OCI-LY7 (cell line): ENCODE data around the gene ZNF280D.

ENCODE experiments used
- CTCF ChIP-seq: fragments of 200-600 bp; sonication (generic); conservative IDR thresholded peaks from 2 replicates; pipeline ENCODE4 v1.5.1; 2014; ENCODE audit warnings: mild to moderate bottlenecking, antibody characterized with exemption, low read length, moderate library complexity, mixed read lengths
- EZH2phosphoT487 ChIP-seq: fragments of 200-600 bp; sonication (generic); IDR thresholded peaks from 2 replicates; pipeline ENCODE4 v1.6.1; 2018; ENCODE audit warnings: low read depth, borderline replicate concordance, mild to moderate bottlenecking, mixed run types, antibody characterized with exemption, low read length, moderate library complexity, mixed read lengths

- TF ChIP-seq CTCF (no peak), EZH2phosphoT487 (no peak)
Observed at GRCh38 chr15:56608140-56608778, 125.0 kb downstream of the ZNF280D start.
